Panc1 (cell line): ENCODE results near the gene TEX54. TPM values are rescaled to one million over a fixed set of nuclear protein-coding genes. Genes with fewer than 3 reads are reported as not detected.

Experiments used
- ATAC-seq: fragments of 200-7000 bp; cut with Tn5 transposase; 2 replicates; pipeline ENCODE4 v1.9.1; 2020; ENCODE audit warnings: mild to moderate bottlenecking, moderate library complexity
- BruUV-seq: library from RNA; stranded (reverse); fragments of 400-500 nt; replicated peaks from 2 replicates; lab custom pipeline; 2021; lab: Mats Ljungman, UMichigan
- CTCF ChIA-PET: fragments of 300-600 bp; sonication (Branson Sonifier 250); formaldehyde crosslinking; loops from one replicate; lab custom pipeline; 2022; ENCODE audit warnings: antibody characterized with exemption; lab: Charles Lee
- POLR2A ChIA-PET: fragments of 300-600 bp; sonication (Branson Sonifier 250); formaldehyde crosslinking; loops from one replicate; lab custom pipeline; 2022; ENCODE audit warnings: antibody characterized with exemption; lab: Charles Lee
- DNase-seq: peaks from one replicate; pipeline ENCODE4 v3.0.0-alpha.2; 2010; ENCODE audit warnings: low read depth, low spot score
- H3K27ac ChIP-seq: 2 replicates; pipeline ENCODE4 v1.5.1; 2011; ENCODE audit warnings: mild to moderate bottlenecking, low read length, inconsistent platforms
- H3K27me3 ChIP-seq: fragments of 200-500 bp; sonication (Bioruptor generic); 2 replicates; pipeline ENCODE4 v1.6.0; 2014; ENCODE audit warnings: low read length, inconsistent platforms; ENCODE audit not compliant: control insufficient read depth, insufficient read depth
- H3K36me3 ChIP-seq: fragments of 200-500 bp; sonication (Bioruptor generic); 2 replicates; pipeline ENCODE4 v1.5.1; 2014; ENCODE audit warnings: inconsistent platforms, mild to moderate bottlenecking, low read length, moderate library complexity; ENCODE audit not compliant: control insufficient read depth, insufficient read depth
- H3K4me1 ChIP-seq: 2 replicates; pipeline ENCODE4 v1.5.1; 2011; ENCODE audit warnings: inconsistent platforms, mild to moderate bottlenecking, low read length, moderate library complexity; ENCODE audit not compliant: control insufficient read depth, insufficient read depth
- H3K4me3 ChIP-seq, 2 experiments: 2 replicates each; pipeline ENCODE4 v1.5.1; 2011 to 2012; ENCODE audit warnings: low read depth in 2 of 2, low read length in 2 of 2, mild to moderate bottlenecking in 2 of 2, inconsistent platforms in 1 of 2, moderate library complexity in 1 of 2
- H3K9me3 ChIP-seq: fragments of 200-500 bp; sonication (Bioruptor generic); 2 replicates; pipeline ENCODE4 v1.5.1; 2014; ENCODE audit warnings: low read depth, mild to moderate bottlenecking, inconsistent platforms, low read length, moderate library complexity; ENCODE audit not compliant: control insufficient read depth, insufficient read depth
- CTCF ChIP-seq: fragments of 450-650 bp; IDR thresholded peaks from 2 replicates; pipeline ENCODE4 v1.5.1; 2017; ENCODE audit warnings: mild to moderate bottlenecking
- POLR2AphosphoS5 ChIP-seq: IDR thresholded peaks from 2 replicates; pipeline ENCODE4 v1.6.1; 2012; ENCODE audit warnings: mild to moderate bottlenecking, low read depth, low read length, moderate library complexity
- REST ChIP-seq, 2 experiments: IDR thresholded peaks; 2 replicates each; pipeline ENCODE4 v1.6.1; 2011 to 2012; ENCODE audit warnings: low read depth in 2 of 2, control low read depth in 1 of 2, low read length in 1 of 2, mild to moderate bottlenecking in 1 of 2, moderate library complexity in 1 of 2; ENCODE audit not compliant: insufficient read depth in 1 of 2
- SIN3A ChIP-seq: IDR thresholded peaks from 2 replicates; pipeline ENCODE4 v1.6.1; 2012; ENCODE audit warnings: low read depth, mild to moderate bottlenecking, low read length, moderate library complexity, borderline replicate concordance; ENCODE audit not compliant: insufficient read depth
- TCF7L2 ChIP-seq: IDR thresholded peaks from 2 replicates; pipeline ENCODE4 v1.6.1; 2011; ENCODE audit warnings: mild to moderate bottlenecking, low read depth, low read length, inconsistent platforms
- in situ Hi-C: cut with HindIII; loops from 2 replicates; pipeline ENCODE4 v1.10.0; 2016; ENCODE audit warnings: low sequenced_read_pairs, low pct_unique_long_range_greater_than_20kb
- intact Hi-C: fragments of 100-400 bp; cut with micrococcal nuclease; formaldehyde crosslinking; loops from one replicate; pipeline ENCODE4 v1.10.0; 2022; ENCODE audit not compliant: unreplicated experiment
- total RNA-seq: library from RNA; stranded (reverse); gene quantifications from one replicate; pipeline ENCODE4 v1.2.1, GENCODE V29; 2021; ENCODE audit not compliant: unreplicated experiment

The TEX54 gene
- total RNA-seq, 1 experiment from 2014 or later: not detected

GRCh38 chr11:62805961-62806441 is 26.6 kb downstream of the TEX54 start:
- POLR2A ChIA-PET: interaction anchor here (0.8 to 1.1 kb wide), 2 partner anchors 10 to 35 kb away, joined by 3 to 4 read pairs; no protein-coding TSS in a partner anchor
- CTCF ChIA-PET: no interaction called here
- Histone ChIP-seq H3K9me3 (no peaks in the 10 kb centered on the region), H3K4me1 (peaks cover 10% of the 10 kb centered on the region), H3K27ac (peak overlapping the region; percentile 93), H3K36me3 (peaks cover 18% of the 10 kb centered on the region), H3K4me3 (peak overlapping the region; percentile 94 to 98), H3K27me3 (no peaks in the 10 kb centered on the region)
- BruUV-seq: no TSS peak
- in situ Hi-C loops (no loop called here), intact Hi-C loops (no loop called here)
- TF ChIP-seq SIN3A (no peak), TCF7L2 (no peak), REST (IDR thresholded peaks at IDR 0.05; ENCODE audit: insufficient read depth in 1 of 2, low read depth in 2 of 2, low read length in 1 of 2) (no peak), POLR2AphosphoS5 (no peak), CTCF (no peak)
- ATAC-seq (peak; percentile 2; the same call in 1 of the 2 replicates), DNase-seq (no peak)

GRCh38 chr11:62805076-62805892 is 27.4 kb downstream of the TEX54 start, which contains the start of gene NXF1:
TSS of gene NXF1 (minus strand) at chr11:62805440. CDS start at chr11:62805356, 84 bp downstream.
- intact Hi-C loops: no loop called here

More at GRCh38 chr11:62805076-62805892, 27.4 kb downstream of the TEX54 start, which contains the start of gene NXF1:
- H3K27me3 ChIP-seq: no peaks in the 10 kb centered on the region
- no peaks in the 10 kb centered on the region for H3K9me3 ChIP-seq
- BruUV-seq: no TSS peak
- peaks cover 21% of the 10 kb centered on the region for H3K36me3 ChIP-seq
- peak within 1 kb of the TSS; percentile 94 to 98 for H3K4me3 ChIP-seq
- DNase-seq: peak; percentile 64
- ATAC-seq: peak; percentile 96
- ChIA-PET POLR2A (interaction anchor here (0.8 to 1.1 kb wide), 2 partner anchors 10 to 36 kb away, joined by 3 to 4 read pairs; no protein-coding TSS in a partner anchor), CTCF (no interaction called here)
- peak within 1 kb of the TSS; percentile 93 for H3K27ac ChIP-seq
- in situ Hi-C loops: no loop called here
- peak; percentile 99 for TF ChIP-seq SIN3A
- TF ChIP-seq CTCF: no peak
- TF ChIP-seq REST (IDR thresholded peaks at IDR 0.05; ENCODE audit: insufficient read depth in 1 of 2, low read depth in 2 of 2, low read length in 1 of 2): peak in 1 of 2 experiments; percentile 67; a peak in 1 of 4 replicates
- TF ChIP-seq POLR2AphosphoS5: peak; percentile 100
- TF ChIP-seq TCF7L2: peak; percentile 94
- H3K4me1 ChIP-seq: peaks cover 10% of the 10 kb centered on the region
